ENCODE measurements around the gene CCDC73.
"Not testable (repeated sequence)": the region's sequence is repeated elsewhere in the genome, so short reads cannot be mapped to it uniquely, and the experiment has no call there.

CCDC73 gene

DNA sequence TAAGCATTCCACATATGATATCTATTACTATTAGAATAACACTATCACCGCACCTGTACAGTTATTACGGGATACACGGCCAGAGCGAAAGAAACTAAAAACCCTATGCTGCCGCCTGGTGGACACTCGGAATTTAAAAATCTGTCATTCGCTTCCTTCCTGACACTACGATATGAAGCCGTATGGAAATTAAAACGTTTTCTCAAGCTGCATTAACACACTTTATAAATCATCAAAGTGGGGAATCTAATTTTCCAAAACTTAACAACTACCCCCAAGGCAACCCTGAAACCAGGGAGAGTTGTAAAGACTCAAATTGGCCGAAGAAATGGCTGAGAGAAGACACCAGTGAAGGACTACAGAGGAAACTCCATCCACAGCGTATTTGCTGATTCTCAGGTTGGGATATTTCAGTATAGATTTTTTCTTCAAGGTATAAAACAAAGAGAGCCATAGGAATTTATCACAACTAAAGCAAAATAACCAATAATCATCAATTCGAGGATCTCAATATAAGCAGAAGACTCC lies 1.4 kb downstream of the CCDC73 start:
- peak; percentile 6 for DNase-seq (ENCODE audit: low spot score)

DNA sequence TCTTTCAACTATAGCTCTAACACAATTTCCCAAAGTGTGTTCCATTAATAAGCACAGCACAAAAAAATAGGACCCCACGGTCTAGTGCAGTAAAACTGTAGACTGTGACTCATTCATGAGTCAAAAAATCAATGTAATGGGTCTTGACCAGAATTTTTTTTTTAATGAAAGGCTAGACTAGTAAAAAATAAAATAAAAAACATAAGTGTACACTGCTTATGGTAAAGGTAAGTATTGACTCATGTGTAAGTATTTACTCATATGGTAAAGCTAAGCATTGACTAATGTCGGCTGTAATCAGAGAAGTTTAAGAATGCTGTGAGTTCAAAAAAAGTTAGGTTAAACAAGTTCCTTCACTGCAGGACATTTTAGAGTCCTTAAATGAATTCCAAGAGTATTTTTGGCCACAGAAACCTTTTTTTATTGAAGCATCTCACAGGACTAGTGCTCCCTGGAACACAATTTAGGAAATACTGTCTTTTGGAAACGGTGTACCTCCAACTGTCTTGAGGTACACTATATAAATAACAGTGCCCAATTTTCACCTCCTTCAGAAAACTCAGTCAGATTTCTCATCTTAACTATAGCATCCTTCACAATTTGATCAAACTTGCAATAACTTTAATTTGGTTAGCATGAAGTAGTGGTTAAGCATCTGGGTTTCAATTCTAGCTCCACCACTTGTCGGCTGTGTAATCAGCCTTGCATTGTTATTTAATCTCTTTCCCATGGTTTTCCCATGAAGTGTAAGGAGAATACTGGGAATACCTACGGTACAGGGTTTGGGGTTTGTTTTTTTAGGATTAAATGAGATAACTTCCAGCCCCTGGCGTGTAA lies 2.1 kb downstream of the CCDC73 start:
- DNase-seq (ENCODE audit: low spot score), result no peak

DNA sequence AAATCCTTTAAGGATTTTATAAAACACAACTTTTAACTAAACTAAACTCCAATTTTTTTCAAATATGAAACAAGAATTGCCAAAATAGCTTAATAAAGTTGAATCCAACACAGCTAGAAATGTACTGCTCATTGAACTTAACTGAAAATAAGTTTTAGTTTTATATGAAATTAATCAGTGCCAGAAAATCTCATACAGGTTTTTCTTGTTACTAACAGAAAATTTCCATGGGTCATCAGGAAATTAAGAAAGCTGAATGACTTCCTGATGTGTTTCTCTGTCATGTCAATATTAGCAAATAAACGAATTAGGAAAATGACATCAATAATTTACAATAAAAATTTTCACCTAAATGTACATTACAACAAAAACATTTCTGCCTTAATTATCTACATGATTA lies 3.5 kb downstream of the CCDC73 start:
- DNase-seq (ENCODE audit: low spot score), result no peak

DNA sequence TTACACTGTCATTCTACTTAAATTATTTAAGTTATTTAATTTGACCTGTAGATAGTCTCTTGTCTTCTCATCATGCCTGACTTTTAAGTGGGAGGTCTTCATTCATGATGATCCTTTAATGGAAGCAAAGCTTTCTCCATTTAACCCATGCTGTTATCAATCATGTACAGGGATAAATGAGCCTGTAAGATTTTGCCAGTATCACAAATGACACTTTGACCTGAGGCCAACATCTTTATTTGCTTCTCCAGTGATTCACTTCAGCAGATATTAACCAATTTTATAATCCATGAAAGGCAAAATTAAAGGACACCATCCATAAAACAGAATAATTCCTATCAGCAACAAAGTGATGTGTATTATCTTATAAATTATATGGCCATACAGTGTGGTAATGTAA lies 7.7 kb downstream of the CCDC73 start:
- DNase-seq (ENCODE audit: low spot score), result no peak

DNA sequence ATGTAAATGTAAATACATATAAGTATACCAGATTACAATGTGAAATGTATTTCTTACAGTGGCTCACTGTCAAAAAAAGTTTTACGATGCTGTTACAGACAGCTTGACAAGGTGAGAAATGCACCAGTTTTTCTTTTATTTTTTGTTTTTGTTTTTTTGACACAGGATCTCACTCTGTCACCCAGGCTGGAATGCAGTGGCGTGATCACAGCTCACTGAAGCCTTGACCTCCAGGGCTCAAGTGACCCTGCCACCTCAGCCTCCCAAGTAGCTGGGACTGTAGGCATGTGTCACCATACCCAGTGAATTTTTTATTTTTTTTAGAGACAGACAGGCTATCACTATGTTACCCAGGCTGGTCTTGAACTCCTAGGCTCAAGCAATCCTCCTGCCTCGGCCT lies 9.2 kb downstream of the CCDC73 start:
- DNase-seq (ENCODE audit: low spot score), result no peak

DNA sequence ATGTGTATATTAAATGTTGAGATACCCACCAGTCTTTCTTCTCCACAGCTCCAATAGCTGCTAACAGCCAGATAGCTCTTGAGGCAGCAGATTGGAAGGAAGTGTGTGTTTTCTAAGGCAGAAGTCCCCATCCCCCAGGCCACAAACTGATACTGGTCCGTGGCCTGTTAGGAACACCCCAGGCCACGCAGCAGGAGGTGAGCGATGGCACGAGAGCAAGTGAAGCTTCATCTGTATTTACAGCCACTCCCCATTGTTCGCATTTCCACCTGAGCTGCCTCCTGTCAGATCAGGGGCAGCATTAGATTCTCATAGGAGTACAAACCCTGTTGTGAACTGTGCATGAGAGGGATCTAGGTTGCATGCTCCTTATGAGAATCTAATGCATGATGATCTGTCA lies 12.7 kb downstream of the CCDC73 start:
- no peak for DNase-seq (ENCODE audit: low spot score)

DNA sequence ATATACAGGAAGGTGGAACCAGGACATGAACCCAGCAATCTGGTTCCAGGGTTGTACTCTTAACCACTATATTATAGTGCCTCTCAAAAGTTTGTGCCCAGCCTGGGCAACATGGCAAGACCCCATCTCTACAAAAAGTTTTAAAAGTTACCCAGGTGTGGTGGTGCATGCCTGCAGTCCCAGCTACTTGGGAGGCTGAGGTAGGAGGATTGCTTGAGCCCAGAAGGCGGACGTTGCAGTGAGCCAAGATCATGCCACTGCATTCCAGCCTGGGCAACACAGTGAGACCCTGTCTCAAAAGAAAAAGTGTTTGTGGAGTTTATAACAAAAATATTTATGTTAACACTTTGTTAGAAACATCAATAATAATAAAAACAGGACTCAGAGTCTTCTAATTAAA lies 13.6 kb downstream of the CCDC73 start:
- not testable (repeated sequence) for DNase-seq (ENCODE audit: low spot score)

DNA sequence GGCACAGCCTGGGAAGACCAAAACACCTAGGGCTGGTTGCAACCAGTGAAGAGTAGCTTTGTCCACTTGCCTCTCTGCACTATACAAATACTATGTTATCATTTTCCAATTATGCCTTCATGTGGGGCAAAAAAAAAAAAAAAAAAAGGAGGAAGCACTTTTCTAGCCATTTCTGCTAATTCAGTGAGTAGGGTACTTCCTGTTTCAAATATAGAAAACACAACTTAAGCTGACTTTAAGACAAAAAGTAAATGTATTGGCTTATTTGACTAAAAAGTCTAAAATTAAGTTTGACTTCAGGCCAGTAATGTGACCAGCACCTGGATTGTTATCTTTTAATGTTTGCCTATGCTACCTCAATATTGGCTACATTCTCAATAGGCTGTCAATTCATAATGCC lies 15.3 kb downstream of the CCDC73 start:
- DNase-seq (ENCODE audit: low spot score), result no peak

DNA sequence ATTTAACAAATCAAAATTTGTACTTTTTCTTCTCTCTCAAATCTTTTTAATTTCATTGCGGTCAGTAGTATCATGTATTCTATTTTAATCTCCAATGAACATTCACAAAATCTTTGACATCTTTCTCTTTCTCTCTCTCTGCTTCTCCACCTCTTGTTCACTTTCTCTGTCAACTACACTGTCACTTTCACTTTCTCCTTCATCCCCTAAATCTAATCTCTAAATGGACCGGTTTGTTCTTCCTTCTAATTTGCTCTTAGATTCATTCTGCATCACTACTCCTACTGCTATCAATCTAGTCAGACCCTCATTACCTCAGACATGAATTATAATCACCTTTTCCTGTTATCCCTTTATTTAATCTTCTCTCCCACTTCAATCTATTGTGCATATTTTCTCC lies 18.6 kb downstream of the CCDC73 start:
- no peak for DNase-seq (ENCODE audit: low spot score)

DNA sequence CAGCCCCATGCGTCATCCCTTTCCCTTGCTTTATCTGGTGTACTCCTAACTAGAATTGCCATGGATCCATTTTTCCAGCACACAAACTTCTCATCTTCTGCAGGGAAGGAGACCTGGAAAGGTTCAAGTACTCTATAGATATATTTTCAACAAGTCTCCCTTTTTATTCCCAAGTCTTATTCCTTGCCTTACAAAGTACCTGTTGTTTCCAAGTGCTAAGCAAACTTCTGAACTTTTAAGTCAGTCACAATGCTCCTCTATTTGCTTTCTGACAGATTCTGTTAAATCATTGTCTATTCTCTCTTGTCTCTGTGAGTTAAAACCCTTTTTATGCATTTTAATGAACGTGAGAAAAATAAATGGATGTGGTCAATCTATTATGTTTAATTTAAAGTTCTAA lies 20.4 kb downstream of the CCDC73 start:
- no peak for DNase-seq (ENCODE audit: low spot score)

DNA sequence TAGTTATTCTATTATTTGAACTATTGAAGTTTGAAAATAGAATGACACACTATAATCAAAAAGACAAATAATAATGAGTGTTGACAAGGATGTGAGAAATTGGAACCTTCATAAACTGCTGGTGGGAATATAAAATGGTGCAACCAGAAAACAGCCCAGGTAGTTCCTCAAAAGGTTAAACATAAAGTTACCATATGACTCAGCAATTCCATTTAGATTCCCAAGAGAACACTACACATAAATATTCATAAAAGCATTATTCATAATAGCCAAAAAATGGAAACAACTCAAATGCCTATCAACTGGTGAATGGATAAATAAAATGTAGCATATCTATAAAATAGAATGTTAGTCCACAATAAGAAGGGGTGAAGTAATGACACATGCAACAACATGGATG lies 21.7 kb downstream of the CCDC73 start:
- no peak for DNase-seq (ENCODE audit: low spot score)

DNA sequence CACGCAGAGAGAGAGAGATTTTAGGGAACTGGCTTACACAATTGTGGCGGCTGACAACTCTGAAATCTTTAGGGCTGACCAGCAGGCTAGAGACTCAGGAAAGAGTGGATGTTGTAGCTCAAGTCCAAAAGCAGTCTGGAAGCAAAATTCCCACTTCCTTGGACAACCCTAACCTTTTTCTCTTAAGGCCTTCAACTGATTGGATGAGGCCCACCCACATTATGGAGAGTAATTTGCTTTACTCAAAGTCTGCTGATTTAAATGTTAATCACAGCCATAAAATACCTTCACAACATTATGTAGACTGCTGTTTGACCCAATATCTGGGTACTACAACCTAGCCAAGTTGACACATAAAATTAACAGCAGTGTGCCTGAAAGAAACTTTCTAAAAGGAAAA lies 32.7 kb downstream of the CCDC73 start:
- not testable (repeated sequence) for DNase-seq (ENCODE audit: low spot score)

DNA sequence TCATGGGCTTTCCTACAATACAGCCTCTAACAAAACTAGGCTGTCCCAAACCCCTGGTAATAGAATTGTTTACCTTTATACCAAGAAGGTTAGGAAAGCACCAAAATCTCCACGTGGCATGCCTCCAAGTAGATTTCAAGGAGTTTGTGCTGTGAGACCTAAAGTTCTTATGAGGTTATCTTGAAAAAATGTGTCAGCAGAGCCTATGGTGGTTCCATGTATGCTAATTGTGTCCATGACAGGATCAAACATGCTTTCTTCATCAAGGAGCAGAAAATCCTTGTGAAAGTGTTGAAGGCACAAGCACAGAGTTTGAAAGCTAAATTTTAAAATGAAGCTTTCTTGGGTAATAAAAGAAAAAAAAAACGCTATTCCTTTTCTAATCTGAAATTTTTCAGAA lies 36.2 kb downstream of the CCDC73 start:
- no peak for DNase-seq (ENCODE audit: low spot score)

DNA sequence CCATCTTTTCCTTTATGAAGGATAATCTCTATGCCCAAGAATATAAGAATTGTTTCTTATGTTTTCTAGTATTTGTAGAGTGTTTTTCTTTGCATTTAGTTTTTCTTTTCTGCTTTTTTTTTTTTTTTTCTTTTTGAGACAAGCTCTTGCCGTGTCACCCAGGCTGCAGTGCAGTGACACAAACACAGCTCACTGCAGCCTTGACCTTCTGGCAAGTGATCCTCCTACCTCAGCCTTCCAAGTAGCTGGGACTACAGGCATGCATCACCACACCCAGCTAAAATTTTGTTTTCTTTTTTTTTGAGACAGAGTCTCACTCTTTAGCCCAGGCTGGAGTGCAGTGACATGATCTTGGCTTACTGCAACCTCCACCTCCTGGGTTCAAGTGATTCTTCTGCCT lies 41.3 kb downstream of the CCDC73 start:
- DNase-seq (ENCODE audit: low spot score), result not testable (repeated sequence)

DNA sequence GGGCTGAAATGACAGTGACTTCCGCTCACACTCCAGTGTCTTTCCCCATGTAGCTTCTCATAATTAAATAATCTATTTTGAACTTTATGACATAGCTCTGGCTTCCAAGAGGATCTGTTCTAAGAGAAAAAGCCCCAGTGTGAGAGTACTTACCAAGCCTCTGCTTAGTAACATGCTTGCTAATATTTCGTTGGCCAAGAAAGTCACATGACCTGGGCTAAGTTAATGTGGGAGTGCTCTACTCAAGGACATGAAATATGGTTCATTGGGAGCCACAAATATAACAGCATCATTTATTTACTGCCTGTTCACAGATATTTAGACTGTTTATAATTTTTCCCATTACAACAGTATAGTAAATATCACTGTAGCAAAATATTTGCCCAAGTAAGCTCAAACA lies 42.5 kb downstream of the CCDC73 start:
- no peak for DNase-seq (ENCODE audit: low spot score)

DNA sequence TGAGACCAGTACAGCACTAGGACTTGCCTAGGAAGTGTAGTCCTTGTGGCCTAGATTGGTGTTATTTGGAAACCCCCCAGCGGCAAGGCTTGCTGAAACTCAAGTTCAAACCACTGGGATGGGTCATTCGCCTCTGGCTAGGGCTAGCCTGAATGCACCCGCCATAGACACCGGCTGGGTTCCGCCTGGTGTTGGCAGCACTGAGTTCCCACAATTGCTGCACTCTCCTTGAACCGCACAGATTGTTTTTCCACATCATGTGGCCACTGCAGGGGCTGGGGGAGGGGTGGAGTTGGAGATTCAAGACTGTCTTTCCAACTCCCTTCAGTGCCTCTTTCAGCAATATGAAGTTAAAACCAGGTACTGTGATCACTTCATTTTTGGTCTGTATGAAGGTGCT lies 43.1 kb downstream of the CCDC73 start:
- no peak for DNase-seq (ENCODE audit: low spot score)

DNA sequence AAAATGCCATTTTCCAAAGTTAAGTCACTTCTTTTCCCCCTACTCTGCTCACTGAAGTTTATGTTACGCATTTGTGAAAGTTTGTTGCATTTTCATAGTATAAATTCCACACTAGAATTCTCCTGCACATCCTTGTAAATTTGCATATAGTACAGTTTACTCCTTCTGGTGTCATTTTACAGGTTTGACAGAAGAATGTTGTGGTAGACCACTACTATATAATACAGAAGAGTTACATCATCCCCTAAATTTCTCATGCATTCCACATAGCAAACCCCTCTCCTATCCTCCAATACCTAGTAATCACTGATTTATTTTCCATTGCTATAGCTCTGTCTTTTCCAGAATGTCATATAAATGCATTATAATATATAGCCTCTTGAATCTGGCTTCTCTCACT lies 64.5 kb downstream of the CCDC73 start:
- DNase-seq (ENCODE audit: low spot score), result no peak

DNA sequence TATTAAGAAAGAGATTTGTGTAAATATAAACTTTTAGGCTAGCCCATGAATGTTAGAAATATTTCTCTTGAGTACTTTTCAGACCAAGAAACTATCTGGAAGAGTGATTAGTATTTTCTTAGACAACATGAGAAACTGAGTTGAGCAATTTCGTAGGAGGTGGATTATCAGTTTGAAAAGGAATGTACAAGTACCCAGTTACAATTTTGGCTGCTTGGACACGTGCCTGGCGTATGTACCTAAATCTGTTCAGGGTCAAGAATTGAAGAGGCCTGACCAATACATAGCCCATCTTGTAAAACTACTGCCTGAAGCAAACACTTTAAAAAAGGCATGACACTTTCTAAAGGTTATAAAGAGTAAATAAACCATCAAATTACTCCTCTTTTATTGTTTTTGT lies 71.1 kb downstream of the CCDC73 start:
- no peak for DNase-seq (ENCODE audit: low spot score)

DNA sequence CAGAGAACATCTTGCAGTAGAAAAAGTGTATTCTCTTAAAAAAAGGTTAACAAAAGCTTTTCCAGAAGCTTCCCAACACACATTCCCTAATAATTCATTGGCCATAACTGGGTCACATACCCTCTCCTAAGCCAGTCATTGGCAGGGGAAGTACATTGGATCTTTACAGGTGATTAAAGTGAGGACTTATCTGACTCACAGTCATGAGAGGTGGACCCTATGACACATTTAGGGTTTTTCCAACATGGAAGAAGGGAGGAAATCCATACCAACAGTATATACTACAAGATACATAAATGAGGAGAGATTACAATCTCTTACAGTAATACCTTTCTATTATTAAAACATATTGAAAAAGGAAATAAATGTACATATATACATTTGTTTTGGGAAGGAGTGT lies 72.2 kb downstream of the CCDC73 start:
- no peak for DNase-seq (ENCODE audit: low spot score)

DNA sequence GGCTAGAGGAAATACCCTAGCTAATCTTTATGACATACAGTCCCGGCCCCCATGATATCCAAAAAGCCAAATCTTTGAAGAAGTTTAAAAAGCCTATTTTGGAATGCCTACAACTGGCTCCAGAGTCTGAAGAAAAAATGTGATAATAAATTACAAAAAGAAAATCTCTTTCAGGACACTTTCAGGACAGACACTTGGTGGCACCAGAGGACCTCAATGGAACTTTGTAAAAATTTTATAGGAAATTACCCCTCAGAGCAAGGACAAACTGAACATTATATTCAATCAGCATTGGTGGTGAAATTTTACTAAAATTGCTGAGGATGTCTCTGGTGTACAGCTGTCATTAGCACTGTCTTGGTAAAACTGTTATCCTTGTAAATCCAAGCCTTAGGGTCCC lies 81.0 kb downstream of the CCDC73 start:
- no peak for DNase-seq (ENCODE audit: low spot score)

DNA sequence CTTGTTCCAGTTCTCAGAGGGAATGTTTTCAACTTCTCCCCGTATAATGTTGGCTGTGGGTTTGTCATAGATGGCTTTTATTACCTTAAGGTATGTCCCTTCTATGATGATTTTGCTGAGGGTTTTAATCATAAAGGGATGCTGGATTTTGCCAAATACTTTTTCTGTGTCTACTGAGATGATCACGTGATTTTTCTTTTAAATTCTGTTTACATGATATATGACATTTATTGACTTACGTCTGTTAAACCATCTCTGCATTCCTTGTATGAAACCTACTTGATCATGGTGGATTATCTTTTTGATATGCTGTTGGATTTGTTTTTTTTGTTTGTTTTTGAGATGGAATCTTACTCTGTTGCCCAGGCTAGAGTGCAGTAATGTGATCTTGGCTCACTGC lies 85.5 kb downstream of the CCDC73 start:
- not testable (repeated sequence) for DNase-seq (ENCODE audit: low spot score)

DNA sequence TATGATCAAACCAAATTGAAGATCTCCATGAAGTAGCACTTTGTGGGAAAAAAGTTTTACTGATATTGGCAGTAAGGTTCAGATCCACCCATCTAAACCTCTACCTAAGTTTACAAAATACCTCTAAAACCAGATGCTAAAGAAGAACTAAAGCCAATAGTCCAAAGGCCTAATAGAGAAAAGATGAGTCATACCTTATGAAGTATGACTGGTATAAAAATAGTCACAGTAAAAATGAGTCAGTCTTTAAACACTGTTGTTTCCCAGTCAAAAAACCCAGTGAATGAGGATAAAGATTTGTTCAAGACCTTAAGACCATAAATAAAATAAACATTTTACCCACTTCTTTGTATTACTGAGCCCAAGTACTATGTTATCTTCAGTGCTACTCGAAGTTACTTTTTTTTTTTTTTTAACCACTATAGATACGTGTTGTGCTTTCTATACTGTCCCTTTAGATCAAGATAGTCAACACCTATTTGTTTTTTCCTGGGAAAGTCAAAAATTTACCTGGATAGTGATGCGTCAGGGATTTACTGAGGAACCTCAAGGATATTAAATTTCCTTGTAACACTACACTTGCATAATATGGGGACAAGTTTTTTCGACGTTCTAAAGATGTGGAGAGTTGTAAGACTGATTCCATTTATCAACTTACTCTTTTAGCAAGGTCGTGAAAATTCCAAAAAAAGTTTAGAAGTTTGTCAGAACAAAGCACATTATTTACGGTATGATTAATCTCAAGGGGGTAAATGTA lies 87.3 kb downstream of the CCDC73 start:
- DNase-seq (ENCODE audit: low spot score), result peak; percentile 51

DNA sequence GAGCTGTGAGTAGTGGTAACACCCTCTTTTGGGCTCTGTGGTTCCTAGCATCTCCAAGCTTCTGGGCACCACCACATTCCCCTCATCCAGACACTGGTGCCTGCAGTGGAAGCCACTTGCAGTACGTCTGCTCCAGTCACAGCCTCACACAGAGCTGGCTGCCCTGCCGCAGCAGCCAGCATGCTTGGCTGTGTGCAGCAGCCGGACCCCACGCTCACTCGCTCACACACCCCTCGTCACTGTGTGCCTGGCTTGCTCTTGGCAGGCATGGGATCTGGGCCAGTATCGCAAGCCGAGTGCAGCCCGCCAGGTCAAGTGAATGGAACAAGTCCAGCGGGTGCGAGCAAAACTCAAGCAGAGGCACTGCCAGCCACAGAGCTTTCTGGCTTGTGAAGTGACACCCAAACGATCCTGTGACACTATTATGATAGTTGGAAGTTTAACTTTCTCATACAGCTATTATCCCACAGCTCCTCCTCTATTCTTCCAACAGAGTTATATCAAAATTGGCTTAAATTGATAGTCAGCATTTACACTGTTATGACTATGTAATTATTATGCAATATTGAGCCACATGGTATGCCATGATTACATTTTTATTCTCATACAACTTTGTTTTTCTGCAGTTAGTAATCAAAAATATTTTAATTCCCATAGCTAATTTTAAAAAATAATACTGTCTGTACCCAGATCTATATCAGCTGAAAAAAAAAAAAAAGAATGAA lies 89.0 kb downstream of the CCDC73 start:
- DNase-seq (ENCODE audit: low spot score), result no peak
